HepG2 (cell line): ENCODE results near the gene AIP. TPM values are rescaled to one million over a fixed set of nuclear protein-coding genes. Genes with fewer than 3 reads are reported as not detected.

Experiments used
- BHLHE40 ChIP-seq: IDR thresholded peaks from 2 replicates; pipeline ENCODE4 v1.6.1; 2011; ENCODE audit warnings: low read length, improper control_type of control experiment
- HNF4A ChIP-seq: sonication (generic); formaldehyde crosslinking; IDR thresholded peaks from 2 replicates; pipeline ENCODE4 v1.4.0; 2020; ENCODE audit warnings: missing genetic modification reagents
- HNRNPK ChIP-seq: fragments of 200-400 bp; formaldehyde crosslinking; IDR thresholded peaks from 2 replicates; pipeline ENCODE4 v1.6.1; 2018; ENCODE audit warnings: low read length, low read depth, moderate library complexity, mild to moderate bottlenecking; ENCODE audit not compliant: poor library complexity, severe bottlenecking
- RFX1 ChIP-seq: fragments of 450-650 bp; IDR thresholded peaks from 2 replicates; pipeline ENCODE4 v1.6.1; 2017
- RFX3 ChIP-seq: IDR thresholded peaks from 2 replicates; pipeline ENCODE4 v1.6.1; 2016; ENCODE audit warnings: missing biosample characterization, missing genetic modification reagents
- RORA ChIP-seq: sonication (generic); formaldehyde crosslinking; IDR thresholded peaks from 2 replicates; pipeline ENCODE4 v1.5.0; 2020; ENCODE audit warnings: mild to moderate bottlenecking, missing genetic modification reagents, moderate library complexity
- SCMH1 ChIP-seq: sonication (generic); formaldehyde crosslinking; IDR thresholded peaks from 2 replicates; pipeline ENCODE4 v1.9.0; 2021; ENCODE audit warnings: missing genetic modification reagents, mild to moderate bottlenecking, borderline replicate concordance
- TBX2 ChIP-seq: sonication (generic); formaldehyde crosslinking; IDR thresholded peaks from 2 replicates; pipeline ENCODE4 v1.5.0; 2020; ENCODE audit warnings: missing genetic modification reagents, mild to moderate bottlenecking, borderline replicate concordance
- YEATS2 ChIP-seq: sonication (generic); formaldehyde crosslinking; IDR thresholded peaks from 2 replicates; pipeline ENCODE4 v1.4.0; 2020; ENCODE audit warnings: missing genetic modification reagents, borderline replicate concordance
- ZNF207 ChIP-seq: fragments of 450-650 bp; IDR thresholded peaks from 2 replicates; pipeline ENCODE4 v1.6.1; 2016; ENCODE audit warnings: antibody characterized with exemption, borderline replicate concordance
- ZNF350 ChIP-seq: sonication (generic); formaldehyde crosslinking; IDR thresholded peaks from 2 replicates; pipeline ENCODE4 v1.4.0; 2020; ENCODE audit warnings: mild to moderate bottlenecking, low read depth, missing genetic modification reagents, borderline replicate concordance
- ZNF441 ChIP-seq: sonication (generic); formaldehyde crosslinking; IDR thresholded peaks from 2 replicates; pipeline ENCODE4 v1.7.0; 2021; ENCODE audit warnings: missing genetic modification reagents, borderline replicate concordance
- ZNF562 ChIP-seq: sonication (generic); formaldehyde crosslinking; IDR thresholded peaks from 2 replicates; pipeline ENCODE4 v1.8.0; 2022; ENCODE audit warnings: missing genetic modification reagents, borderline replicate concordance
- ZNF569 ChIP-seq: sonication (generic); formaldehyde crosslinking; IDR thresholded peaks from 2 replicates; pipeline ENCODE4 v1.5.0; 2020; ENCODE audit warnings: mild to moderate bottlenecking, missing genetic modification reagents, moderate library complexity, borderline replicate concordance
- ZNF709 ChIP-seq: sonication (generic); formaldehyde crosslinking; IDR thresholded peaks from 2 replicates; pipeline ENCODE4 v1.5.0; 2020; ENCODE audit warnings: mild to moderate bottlenecking, missing genetic modification reagents
- ZNF776 ChIP-seq: sonication (generic); formaldehyde crosslinking; IDR thresholded peaks from 2 replicates; pipeline ENCODE4 v1.4.0; 2020; ENCODE audit warnings: mild to moderate bottlenecking, missing genetic modification reagents
- polyA plus RNA-seq, 8 experiments: library from polyadenylated mRNA; depleted of rRNA in 3 of 8; stranded (reverse) in 7 of 8; unstranded in 1 of 8; fragments of >200 nt; fragmentation: Illumina TruSeq in 4 of 8; extraction: Trizol in 4 of 8; gene quantifications; 2 replicates each; pipeline versions ENCODE4 v1.2.1 to v1.2.3, GENCODE V29; 2011 to 2016; ENCODE audit warnings: low read depth in 4 of 8, missing spikeins in 1 of 8, mixed read lengths in 1 of 8; ENCODE audit not compliant: insufficient read depth in 1 of 8
- total RNA-seq, 5 experiments: library from RNA; depleted of rRNA; stranded (reverse); fragments of >200 nt; fragmentation: Illumina TruSeq; extraction: Trizol; gene quantifications; 2 replicates each; pipeline ENCODE4 v1.2.3, GENCODE V29; 2016; ENCODE audit warnings: low read depth in 1 of 5
- TF ChIP-seq, protein P1 (sequence below): fragments of 450-650 bp; IDR thresholded peaks from 2 replicates; pipeline ENCODE4 v1.6.1; 2017; ENCODE audit warnings: mild to moderate bottlenecking
- TF ChIP-seq, protein P2 (sequence below): sonication (generic); formaldehyde crosslinking; IDR thresholded peaks from 2 replicates; pipeline ENCODE4 v1.8.1; 2023; ENCODE audit warnings: mild to moderate bottlenecking, missing genetic modification reagents
- TF ChIP-seq, protein P3 (sequence below): sonication (generic); formaldehyde crosslinking; IDR thresholded peaks from 2 replicates; pipeline ENCODE4 v1.8.0; 2022; ENCODE audit warnings: missing genetic modification reagents, low read depth, mild to moderate bottlenecking, borderline replicate concordance
- TF ChIP-seq, protein P4 (sequence below): IDR thresholded peaks from 2 replicates; pipeline ENCODE4 v1.6.1; 2012; ENCODE audit warnings: low read depth, low read length, improper control_type of control experiment
- TF ChIP-seq, protein P5 (sequence below): sonication (generic); formaldehyde crosslinking; IDR thresholded peaks from 2 replicates; pipeline ENCODE4 v1.5.0; 2020; ENCODE audit warnings: missing genetic modification reagents, mild to moderate bottlenecking, borderline replicate concordance
- TF ChIP-seq, protein P6 (sequence below): sonication (generic); formaldehyde crosslinking; IDR thresholded peaks from 2 replicates; pipeline ENCODE4 v1.5.0; 2020; ENCODE audit warnings: missing genetic modification reagents

Gene AIP
- total and polyA plus RNA-seq, 2 of the 13 experiments (the other 11 are each of a cell fraction or from before 2014, with no cell fraction given) = 51.8 to 110 TPM

DNA sequence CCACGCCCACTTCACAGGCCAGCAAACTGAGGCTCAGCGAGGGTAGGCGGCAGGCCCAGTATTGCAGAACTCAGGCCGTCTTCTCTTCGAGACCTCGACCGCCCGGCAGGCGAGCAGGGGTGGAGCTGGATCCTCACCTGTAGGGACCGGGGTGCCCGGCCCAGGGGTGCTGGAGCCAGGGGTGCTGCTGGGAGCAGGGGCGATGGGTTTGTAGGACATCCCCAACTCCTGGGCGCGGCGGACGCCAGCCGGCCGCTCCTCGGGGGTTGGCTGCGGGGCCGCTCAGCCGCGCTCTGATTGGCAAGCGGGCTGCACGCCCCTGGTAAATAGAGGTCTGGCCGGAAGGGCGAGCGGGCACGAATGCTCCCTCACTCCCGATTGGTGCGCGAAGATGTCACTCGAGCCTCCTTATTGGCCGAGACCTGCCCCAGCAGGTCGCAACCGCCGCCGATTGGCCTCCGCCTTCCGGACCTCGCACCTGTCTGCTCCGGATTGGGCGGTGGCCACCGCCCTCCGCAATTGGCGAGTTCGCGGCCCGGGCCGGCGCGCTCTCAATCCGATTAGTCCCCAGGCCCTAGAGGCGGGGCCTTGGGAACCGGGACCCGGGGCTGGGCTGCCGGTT lies 25.1 kb downstream of the AIP start, which contains the start of gene CDK2AP2 (continued):
- TF ChIP-seq ZNF207 (no peak), TBX2 (CRISPR knock-in tag) (peak; percentile 70), ZNF562 (CRISPR knock-in tag) (no peak), ZNF350 (CRISPR knock-in tag) (peak; percentile 64; the same call in 1 of the 2 replicates), ZNF776 (CRISPR knock-in tag) (peak; percentile 52; the same call in 1 of the 2 replicates), ZNF441 (CRISPR knock-in tag) (0 out of 2 replicates have a peak, but pooled peaks have one; percentile 32), RORA (CRISPR knock-in tag) (no peak), BHLHE40 (peak; percentile 4; the same call in 1 of the 2 replicates), RFX1 (no peak), SCMH1 (CRISPR knock-in tag) (no peak), RFX3 (CRISPR knock-in tag) (no peak), ZNF569 (CRISPR knock-in tag) (no peak), HNRNPK (no peak), YEATS2 (CRISPR knock-in tag) (0 out of 2 replicates have a peak, but pooled peaks have one; percentile 8), ZNF709 (CRISPR knock-in tag) (peak; percentile 78; the same call in 1 of the 2 replicates), HNF4A (CRISPR knock-in tag) (0 out of 2 replicates have a peak, but pooled peaks have one; percentile 11)
- TF ChIP-seq, protein P1, sequence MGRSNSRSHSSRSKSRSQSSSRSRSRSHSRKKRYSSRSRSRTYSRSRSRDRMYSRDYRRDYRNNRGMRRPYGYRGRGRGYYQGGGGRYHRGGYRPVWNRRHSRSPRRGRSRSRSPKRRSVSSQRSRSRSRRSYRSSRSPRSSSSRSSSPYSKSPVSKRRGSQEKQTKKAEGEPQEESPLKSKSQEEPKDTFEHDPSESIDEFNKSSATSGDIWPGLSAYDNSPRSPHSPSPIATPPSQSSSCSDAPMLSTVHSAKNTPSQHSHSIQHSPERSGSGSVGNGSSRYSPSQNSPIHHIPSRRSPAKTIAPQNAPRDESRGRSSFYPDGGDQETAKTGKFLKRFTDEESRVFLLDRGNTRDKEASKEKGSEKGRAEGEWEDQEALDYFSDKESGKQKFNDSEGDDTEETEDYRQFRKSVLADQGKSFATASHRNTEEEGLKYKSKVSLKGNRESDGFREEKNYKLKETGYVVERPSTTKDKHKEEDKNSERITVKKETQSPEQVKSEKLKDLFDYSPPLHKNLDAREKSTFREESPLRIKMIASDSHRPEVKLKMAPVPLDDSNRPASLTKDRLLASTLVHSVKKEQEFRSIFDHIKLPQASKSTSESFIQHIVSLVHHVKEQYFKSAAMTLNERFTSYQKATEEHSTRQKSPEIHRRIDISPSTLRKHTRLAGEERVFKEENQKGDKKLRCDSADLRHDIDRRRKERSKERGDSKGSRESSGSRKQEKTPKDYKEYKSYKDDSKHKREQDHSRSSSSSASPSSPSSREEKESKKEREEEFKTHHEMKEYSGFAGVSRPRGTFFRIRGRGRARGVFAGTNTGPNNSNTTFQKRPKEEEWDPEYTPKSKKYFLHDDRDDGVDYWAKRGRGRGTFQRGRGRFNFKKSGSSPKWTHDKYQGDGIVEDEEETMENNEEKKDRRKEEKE = no peak
- TF ChIP-seq, protein P2, sequence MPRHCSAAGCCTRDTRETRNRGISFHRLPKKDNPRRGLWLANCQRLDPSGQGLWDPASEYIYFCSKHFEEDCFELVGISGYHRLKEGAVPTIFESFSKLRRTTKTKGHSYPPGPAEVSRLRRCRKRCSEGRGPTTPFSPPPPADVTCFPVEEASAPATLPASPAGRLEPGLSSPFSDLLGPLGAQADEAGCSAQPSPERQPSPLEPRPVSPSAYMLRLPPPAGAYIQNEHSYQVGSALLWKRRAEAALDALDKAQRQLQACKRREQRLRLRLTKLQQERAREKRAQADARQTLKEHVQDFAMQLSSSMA (CRISPR knock-in tag) = no peak
- TF ChIP-seq, protein P3, sequence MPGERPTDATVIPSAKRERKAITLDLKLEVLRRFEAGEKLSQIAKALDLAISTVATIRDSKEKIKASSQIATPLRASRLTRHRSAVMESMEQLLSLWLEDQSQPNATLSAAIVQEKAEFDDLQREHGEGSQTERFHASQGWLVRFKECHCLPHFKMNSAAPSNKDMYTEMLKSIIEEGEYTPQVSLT = no peak
- TF ChIP-seq, protein P4, sequence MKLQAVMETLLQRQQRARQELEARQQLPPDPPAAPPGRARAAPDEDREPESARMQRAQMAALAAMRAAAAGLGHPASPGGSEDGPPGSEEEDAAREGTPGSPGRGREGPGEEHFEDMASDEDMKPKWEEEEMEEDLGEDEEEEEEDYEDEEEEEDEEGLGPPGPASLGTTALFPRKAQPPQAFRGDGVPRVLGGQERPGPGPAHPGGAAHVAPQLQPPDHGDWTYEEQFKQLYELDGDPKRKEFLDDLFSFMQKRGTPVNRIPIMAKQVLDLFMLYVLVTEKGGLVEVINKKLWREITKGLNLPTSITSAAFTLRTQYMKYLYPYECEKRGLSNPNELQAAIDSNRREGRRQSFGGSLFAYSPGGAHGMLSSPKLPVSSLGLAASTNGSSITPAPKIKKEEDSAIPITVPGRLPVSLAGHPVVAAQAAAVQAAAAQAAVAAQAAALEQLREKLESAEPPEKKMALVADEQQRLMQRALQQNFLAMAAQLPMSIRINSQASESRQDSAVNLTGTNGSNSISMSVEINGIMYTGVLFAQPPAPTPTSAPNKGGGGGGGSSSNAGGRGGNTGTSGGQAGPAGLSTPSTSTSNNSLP = no peak
- TF ChIP-seq, protein P5, sequence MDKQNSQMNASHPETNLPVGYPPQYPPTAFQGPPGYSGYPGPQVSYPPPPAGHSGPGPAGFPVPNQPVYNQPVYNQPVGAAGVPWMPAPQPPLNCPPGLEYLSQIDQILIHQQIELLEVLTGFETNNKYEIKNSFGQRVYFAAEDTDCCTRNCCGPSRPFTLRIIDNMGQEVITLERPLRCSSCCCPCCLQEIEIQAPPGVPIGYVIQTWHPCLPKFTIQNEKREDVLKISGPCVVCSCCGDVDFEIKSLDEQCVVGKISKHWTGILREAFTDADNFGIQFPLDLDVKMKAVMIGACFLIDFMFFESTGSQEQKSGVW (CRISPR knock-in tag) = no peak
- TF ChIP-seq, protein P6, sequence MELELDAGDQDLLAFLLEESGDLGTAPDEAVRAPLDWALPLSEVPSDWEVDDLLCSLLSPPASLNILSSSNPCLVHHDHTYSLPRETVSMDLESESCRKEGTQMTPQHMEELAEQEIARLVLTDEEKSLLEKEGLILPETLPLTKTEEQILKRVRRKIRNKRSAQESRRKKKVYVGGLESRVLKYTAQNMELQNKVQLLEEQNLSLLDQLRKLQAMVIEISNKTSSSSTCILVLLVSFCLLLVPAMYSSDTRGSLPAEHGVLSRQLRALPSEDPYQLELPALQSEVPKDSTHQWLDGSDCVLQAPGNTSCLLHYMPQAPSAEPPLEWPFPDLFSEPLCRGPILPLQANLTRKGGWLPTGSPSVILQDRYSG (CRISPR knock-in tag) = no peak
